GM08714 (cell line): ENCODE results near the gene DSP.

ENCODE experiments used
- H3K4me3 ChIP-seq: fragments of 200-500 bp; sonication (Bioruptor generic); 2 replicates; pipeline ENCODE4 v1.5.1; 2014; ENCODE audit warnings: mild to moderate bottlenecking, low read length, inconsistent platforms
- ZNF274 ChIP-seq: IDR thresholded peaks from 2 replicates; pipeline ENCODE4 v1.6.1; 2012; ENCODE audit warnings: mild to moderate bottlenecking, low read depth, low read length

The DSP gene

DNA sequence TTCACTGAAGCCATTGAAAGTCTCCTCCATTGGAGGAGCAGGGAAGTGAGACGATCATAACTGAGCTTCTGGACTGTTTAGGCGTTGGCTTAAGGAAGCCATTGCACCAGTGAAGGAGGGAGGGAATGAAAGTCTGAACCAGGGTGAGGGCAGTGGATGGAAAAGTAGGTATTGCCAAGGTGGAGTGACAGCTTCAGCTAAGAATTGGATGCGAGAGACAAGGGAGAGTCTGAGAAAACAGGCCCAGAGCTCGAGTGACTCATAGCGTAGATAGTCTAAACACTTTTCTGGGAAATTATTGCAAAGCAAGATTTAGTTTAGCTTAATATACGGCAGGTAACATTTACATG, 4.5 kb downstream of the DSP start:
- no peak for TF ChIP-seq ZNF274
- no peak overlapping the region for H3K4me3 ChIP-seq

DNA sequence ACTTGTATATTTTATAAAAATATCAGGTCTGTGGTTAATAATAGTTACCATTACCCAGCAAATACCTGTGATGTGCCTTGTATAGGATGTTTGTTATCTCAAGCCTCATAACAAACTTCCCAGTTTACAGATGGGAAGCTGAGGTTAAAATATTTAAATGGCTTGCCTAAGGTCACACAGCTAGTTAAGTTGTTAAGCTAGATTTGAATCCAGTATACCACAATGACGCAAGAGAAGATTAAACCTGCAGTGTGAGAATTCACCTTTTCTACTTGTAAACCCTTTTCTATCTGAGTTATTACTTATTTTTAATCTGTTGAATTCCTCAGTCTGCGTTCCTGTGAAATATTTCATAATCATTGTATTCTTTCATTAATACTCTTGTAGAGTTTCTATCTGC, 4.9 kb downstream of the DSP start:
- TF ChIP-seq ZNF274 = no peak
- H3K4me3 ChIP-seq = no peak overlapping the region

- no peak overlapping the region for H3K4me3 ChIP-seq
- TF ChIP-seq ZNF274 = no peak
These were observed 5.4 kb downstream of the DSP start for GRCh38 chr6:7546896-7547295.

DNA sequence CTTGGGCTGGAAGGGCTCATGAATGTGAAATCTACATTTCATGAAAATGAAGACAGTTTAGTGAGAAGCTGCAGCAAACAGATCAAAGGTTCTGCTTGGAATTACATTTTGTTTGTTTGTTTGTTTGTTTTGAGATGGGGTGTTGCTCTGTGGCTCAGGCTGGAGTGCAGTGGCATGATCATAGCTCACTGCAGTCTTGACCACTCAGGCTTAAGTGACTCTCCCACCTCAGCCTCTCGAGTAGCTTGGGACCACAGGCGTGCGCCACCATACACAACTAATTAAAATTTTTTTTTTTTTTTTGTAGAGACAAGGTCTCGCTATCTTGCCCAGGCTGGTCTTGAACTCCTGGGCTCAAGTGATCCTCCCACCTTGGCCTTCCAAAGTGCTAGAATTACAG, 5.8 kb downstream of the DSP start:
- TF ChIP-seq ZNF274 = no peak
- no peak overlapping the region for H3K4me3 ChIP-seq

GRCh38 chr6:7550433-7550801, 8.9 kb downstream of the DSP start:
- H3K4me3 ChIP-seq = no peak overlapping the region

DNA sequence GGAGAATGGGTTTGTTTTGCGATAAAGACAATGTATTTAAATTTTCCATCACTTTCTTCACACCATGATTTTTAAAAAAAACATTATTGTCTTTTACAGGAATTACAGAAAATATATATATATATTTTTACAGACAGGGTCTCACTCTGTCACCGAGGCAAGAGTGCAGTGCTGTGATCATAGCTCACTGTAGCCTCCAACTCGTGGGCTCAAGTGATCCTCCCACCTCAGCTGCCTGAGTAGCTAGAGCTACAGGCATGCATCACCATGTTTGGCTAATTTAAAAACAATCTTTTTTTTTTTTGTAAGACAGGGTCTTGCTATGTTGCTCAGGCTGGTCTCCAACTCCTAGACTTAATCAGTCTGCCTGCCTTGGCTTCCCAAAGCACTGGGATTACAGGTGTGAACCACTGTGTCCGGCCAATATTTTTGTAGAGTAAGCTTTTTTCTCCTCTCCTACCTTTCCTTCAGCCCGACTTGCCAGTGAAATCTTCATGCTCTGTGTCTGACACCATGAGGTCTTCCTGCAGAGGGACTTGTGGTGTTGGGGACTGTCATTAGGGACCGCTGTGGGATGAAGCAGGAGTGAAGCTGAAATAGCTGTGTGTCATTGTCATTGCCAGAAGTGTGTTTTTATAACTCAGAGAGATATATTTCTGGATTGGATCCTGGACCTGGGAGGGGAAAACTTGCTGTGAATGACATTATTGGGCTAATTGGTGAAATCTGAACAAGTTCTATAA, 13.2 kb downstream of the DSP start:
- H3K4me3 ChIP-seq = no peak overlapping the region
- no peak for TF ChIP-seq ZNF274

More at GRCh38 chr6:7550433-7550801, 8.9 kb downstream of the DSP start:
- no peak for TF ChIP-seq ZNF274

DNA sequence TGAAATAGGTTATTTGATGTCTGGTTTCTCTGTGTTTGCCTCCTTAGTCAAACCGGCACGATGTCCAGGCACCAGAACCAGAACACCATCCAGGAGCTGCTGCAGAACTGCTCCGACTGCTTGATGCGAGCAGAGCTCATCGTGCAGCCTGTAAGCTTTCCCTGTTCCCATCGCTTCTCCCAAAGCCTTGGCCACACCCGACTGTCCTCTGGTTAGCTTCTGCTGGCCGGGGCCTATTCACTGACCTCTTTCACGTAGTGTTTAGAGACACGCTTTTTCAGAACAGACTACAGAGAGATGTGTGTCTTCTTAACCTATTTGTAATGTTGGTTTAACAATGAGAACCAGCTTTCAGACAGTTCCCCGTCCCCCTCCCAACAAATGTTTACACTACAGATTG, 14.2 kb downstream of the DSP start:
- no peak for TF ChIP-seq ZNF274

DNA sequence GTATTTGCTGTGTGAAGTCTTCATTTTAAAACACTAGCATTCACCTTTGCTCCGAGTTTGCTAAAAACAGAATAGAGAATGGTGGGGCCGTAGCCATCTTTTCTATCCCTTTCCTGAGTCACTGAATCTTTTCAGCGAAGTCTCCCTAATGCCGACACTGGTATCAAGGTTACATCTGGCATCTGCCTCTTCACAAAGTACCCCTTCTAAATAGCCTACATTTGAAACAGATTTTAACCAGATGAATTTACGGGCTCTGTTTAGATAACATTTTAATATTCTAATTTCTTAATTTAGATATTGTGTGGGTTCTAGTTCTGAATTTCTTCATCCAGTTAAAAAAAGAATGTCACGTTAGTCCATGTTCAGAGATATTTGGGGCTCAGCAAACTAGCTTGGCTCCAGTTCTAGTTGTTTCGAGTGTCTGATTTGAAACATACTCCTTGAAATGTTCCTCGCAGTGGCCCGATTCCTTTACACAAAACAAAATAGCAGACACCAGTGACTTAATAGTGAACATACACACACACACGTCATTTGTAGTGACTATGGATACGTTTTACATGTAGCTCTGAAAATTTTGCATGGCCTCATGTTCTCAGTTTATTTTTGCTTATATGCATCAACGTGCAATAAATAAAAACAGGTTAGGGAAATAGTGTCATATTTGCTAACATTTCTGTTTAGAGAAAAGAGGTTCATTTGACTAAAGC, 15.1 kb downstream of the DSP start:
- no peak for TF ChIP-seq ZNF274
- H3K4me3 ChIP-seq = no peak overlapping the region

More for the DNA sequence above, 14.2 kb downstream of the DSP start:
- no peak overlapping the region for H3K4me3 ChIP-seq

GRCh38 chr6:7557652-7558051, 16.2 kb downstream of the DSP start:
- no peak for TF ChIP-seq ZNF274
- no peak overlapping the region for H3K4me3 ChIP-seq

DNA sequence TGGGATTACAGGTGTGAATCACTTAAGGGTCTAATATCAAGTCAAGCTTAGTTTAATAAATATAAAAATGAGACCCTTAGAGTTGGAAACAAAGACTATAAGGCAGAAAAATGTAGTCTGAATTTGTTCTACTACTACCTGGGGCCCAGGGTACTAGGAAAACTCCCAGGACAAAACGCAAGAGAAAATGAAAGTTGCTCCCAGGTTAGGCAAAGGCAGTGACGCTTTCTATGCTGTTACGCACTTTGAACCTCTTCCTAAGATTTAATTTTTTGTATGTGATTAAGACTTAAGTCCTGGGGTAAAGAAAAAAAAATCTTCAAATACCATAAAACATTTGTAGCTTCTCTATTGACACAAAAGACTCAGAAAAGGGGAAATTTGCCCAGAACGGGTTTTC, 17.3 kb downstream of the DSP start:
- H3K4me3 ChIP-seq = no peak overlapping the region
- no peak for TF ChIP-seq ZNF274

DNA sequence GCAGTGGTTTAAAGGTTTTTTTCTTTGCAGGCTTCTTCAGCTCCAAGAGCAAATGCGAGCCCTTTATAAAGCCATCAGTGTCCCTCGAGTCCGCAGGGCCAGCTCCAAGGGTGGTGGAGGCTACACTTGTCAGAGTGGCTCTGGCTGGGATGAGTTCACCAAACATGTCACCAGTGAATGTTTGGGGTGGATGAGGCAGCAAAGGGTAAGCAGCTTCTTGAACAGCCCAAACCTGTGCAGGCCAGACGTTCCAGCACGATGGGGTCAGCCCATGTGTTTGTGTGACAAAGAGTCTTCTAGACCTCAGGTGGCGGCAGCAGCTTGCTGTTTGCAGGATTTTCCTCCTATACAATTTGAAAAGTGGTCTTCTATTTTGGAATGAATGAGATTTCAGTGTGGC, 17.7 kb downstream of the DSP start:
- TF ChIP-seq ZNF274 = no peak
- H3K4me3 ChIP-seq = no peak overlapping the region

GRCh38 chr6:7559651-7560385, 18.3 kb downstream of the DSP start:
- H3K4me3 ChIP-seq = no peak overlapping the region
- no peak for TF ChIP-seq ZNF274

DNA sequence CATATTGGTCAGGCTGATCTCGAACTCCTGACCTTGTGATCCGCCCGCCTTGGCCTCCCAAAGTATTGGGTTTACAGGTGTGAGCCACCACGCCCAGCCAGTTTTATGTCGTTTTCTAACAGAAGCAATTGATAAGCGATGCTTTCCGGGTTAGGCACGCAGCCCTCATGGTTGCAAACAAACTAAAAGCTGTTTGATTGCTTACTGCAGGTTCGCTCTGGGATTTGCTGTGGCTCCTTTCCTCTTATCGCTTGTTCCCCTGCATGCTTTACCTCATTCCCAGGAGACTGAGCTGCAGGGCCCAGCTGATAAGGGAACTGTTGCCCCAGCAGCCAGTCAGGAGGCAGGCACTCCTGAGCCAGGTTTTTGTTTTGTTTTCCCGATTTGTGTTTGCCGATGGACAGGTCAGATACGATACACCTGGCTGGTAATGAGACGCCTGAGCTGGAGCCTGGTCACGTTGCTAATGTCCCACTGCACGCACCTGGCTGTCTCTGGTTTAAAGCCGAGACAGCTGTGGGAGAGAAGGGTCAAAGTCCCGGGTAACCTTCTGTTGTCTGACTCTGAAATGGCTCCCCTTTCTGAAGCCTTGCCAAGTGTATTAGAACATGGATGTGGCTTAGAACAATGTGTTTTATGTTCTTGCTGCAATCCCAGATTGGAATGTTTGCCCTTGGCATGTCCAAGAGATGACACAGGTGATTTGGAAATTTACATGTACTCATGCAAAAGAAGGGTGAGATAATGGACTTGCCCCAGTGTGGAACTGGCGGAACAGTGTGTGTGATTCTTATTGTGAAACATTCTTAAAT, 19.9 kb downstream of the DSP start:
- no peak for TF ChIP-seq ZNF274
- no peak overlapping the region for H3K4me3 ChIP-seq

- no peak overlapping the region for H3K4me3 ChIP-seq
- TF ChIP-seq ZNF274 = no peak
These were observed 21.3 kb downstream of the DSP start for GRCh38 chr6:7562769-7563168.
